H1 (cell line): ENCODE measurements around the gene MROH7. TPM values are rescaled to one million over a fixed set of nuclear protein-coding genes. Genes with fewer than 3 reads are reported as not detected.

Source experiments
- CTCF ChIA-PET: fragments of 300-600 bp; sonication (Branson Sonifier 250); formaldehyde crosslinking; loops from one replicate; lab custom pipeline; 2021; ENCODE audit not compliant: partially characterized antibody; lab: Charles Lee
- POLR2A ChIA-PET: fragments of 300-600 bp; sonication (Branson Sonifier 250); formaldehyde crosslinking; loops from one replicate; lab custom pipeline; 2021; ENCODE audit warnings: inconsistent platforms; ENCODE audit not compliant: partially characterized antibody; lab: Charles Lee
- DNase-seq, 2 experiments: peaks; one replicate each; pipeline versions ENCODE4 v3.0.0 to v3.0.0-alpha.2; 2010 to 2022; ENCODE audit warnings: low spot score in 2 of 2, low read depth in 1 of 2, mixed read lengths in 1 of 2
- FAIRE-seq: peaks from 2 replicates; lab custom pipeline; 2011; peaks lifted over from hg19 to GRCh38; lab: Jason Lieb, UNC
- H2AFZ ChIP-seq: 2 replicates; pipeline ENCODE4 v1.8.1; 2012; ENCODE audit warnings: low read length, inconsistent platforms
- H2AK5ac ChIP-seq: 2 replicates; pipeline ENCODE4 v1.6.1; 2013; ENCODE audit warnings: low read depth, low read length
- H2BK120ac ChIP-seq: replicated peaks from 2 replicates; pipeline ENCODE3; 2013; ENCODE audit warnings: low read depth, low read length, inconsistent platforms
- H2BK12ac ChIP-seq: 2 replicates; pipeline ENCODE4 v1.6.1; 2013; ENCODE audit warnings: low read depth, low read length
- H2BK15ac ChIP-seq: 2 replicates; pipeline ENCODE4 v1.6.1; 2013; ENCODE audit warnings: low read length
- H2BK20ac ChIP-seq: 2 replicates; pipeline ENCODE4 v1.6.1; 2013; ENCODE audit warnings: low read length
- H2BK5ac ChIP-seq: 2 replicates; pipeline ENCODE4 v1.6.1; 2013; ENCODE audit warnings: low read depth, low read length
- H3K14ac ChIP-seq: 2 replicates; pipeline ENCODE4 v1.6.1; 2013; ENCODE audit warnings: inconsistent platforms; ENCODE audit not compliant: insufficient read length
- H3K18ac ChIP-seq: 2 replicates; pipeline ENCODE4 v1.6.1; 2013; ENCODE audit warnings: low read length; ENCODE audit errors: extremely low read depth
- H3K23ac ChIP-seq: 2 replicates; pipeline ENCODE4 v1.6.1; 2013; ENCODE audit warnings: inconsistent platforms; ENCODE audit not compliant: insufficient read length
- H3K23me2 ChIP-seq: 2 replicates; pipeline ENCODE4 v1.6.1; 2013; ENCODE audit warnings: low read depth, low read length
- H3K27ac ChIP-seq: 2 replicates; pipeline ENCODE4 v1.6.1; 2011; ENCODE audit warnings: low read depth, low read length, inconsistent platforms
- H3K27me3 ChIP-seq, 4 experiments: replicated peaks in 1 of 4; 1 replicate in 1 of 4; 2 replicates in 3 of 4; pipeline versions ENCODE4 v1.6.1 to v1.8.1; 2011 to 2013; ENCODE audit warnings: low read length in 3 of 4, mild to moderate bottlenecking in 3 of 4, inconsistent platforms in 2 of 4, mixed read lengths in 2 of 4, moderate library complexity in 1 of 4; ENCODE audit not compliant: control insufficient read depth in 3 of 4, insufficient read depth in 3 of 4; ENCODE audit errors: extremely low read depth in 1 of 4
- H3K36me3 ChIP-seq, 4 experiments: 2 replicates each; pipeline versions ENCODE4 v1.6.1 to v1.8.1; 2011 to 2013; ENCODE audit warnings: mild to moderate bottlenecking in 4 of 4, low read length in 3 of 4, moderate library complexity in 2 of 4, control low read depth in 1 of 4, inconsistent platforms in 1 of 4; ENCODE audit not compliant: insufficient read depth in 4 of 4, control insufficient read depth in 2 of 4
- H3K4ac ChIP-seq: replicated peaks from 2 replicates; pipeline ENCODE3; 2013; ENCODE audit warnings: low read length, low read depth, mixed read lengths, inconsistent platforms; ENCODE audit not compliant: insufficient read length
- H3K4me1 ChIP-seq, 4 experiments: replicated peaks in 1 of 4; 1 replicate in 1 of 4; 2 replicates in 3 of 4; pipeline versions ENCODE4 v1.6.1 to v1.8.1; 2011 to 2013; ENCODE audit warnings: low read length in 3 of 4, inconsistent platforms in 2 of 4, mixed read lengths in 1 of 4; ENCODE audit not compliant: insufficient read depth in 4 of 4, control insufficient read depth in 3 of 4
- H3K4me2 ChIP-seq, 2 experiments: 2 replicates each; pipeline versions ENCODE4 v1.6.1 to v1.8.1; 2011 to 2013; ENCODE audit warnings: low read depth in 2 of 2, low read length in 2 of 2, control low read depth in 1 of 2, inconsistent platforms in 1 of 2, mild to moderate bottlenecking in 1 of 2; ENCODE audit not compliant: insufficient read depth in 1 of 2
- H3K4me3 ChIP-seq, 4 experiments: fragments of 200-600, 300-600 bp in 1 of 4; sonication (generic), shearing (Covaris generic), sonication (Bioruptor Twin) in 1 of 4; 2 replicates each; pipeline versions ENCODE4 v1.5.1 to v1.8.1; 2011 to 2016; ENCODE audit warnings: low read length in 4 of 4, low read depth in 3 of 4, control low read depth in 2 of 4, inconsistent platforms in 2 of 4, mild to moderate bottlenecking in 2 of 4, mixed read lengths in 1 of 4, moderate library complexity in 1 of 4; ENCODE audit not compliant: insufficient read depth in 2 of 4; ENCODE audit errors: extremely low read depth in 1 of 4
- H3K56ac ChIP-seq: replicated peaks from 2 replicates; pipeline ENCODE3; 2013; ENCODE audit warnings: low read depth, mild to moderate bottlenecking, mixed read lengths, low read length, inconsistent platforms; ENCODE audit not compliant: insufficient read length
- H3K79me1 ChIP-seq: 2 replicates; pipeline ENCODE4 v1.6.1; 2013; ENCODE audit warnings: low read depth, low read length, control low read depth
- H3K79me2 ChIP-seq, 2 experiments: 2 replicates each; pipeline versions ENCODE4 v1.6.1 to v1.8.1; 2012 to 2013; ENCODE audit warnings: low read length in 2 of 2, mild to moderate bottlenecking in 2 of 2, inconsistent platforms in 1 of 2; ENCODE audit not compliant: insufficient read depth in 2 of 2, control insufficient read depth in 1 of 2
- H3K9ac ChIP-seq, 4 experiments: replicated peaks in 1 of 4; 1 replicate in 1 of 4; 2 replicates in 3 of 4; pipeline versions ENCODE4 v1.6.1 to v1.8.1; 2011 to 2013; ENCODE audit warnings: low read depth in 3 of 4, low read length in 3 of 4, control low read depth in 2 of 4, mild to moderate bottlenecking in 2 of 4, moderate library complexity in 2 of 4, inconsistent platforms in 1 of 4; ENCODE audit errors: extremely low read depth in 1 of 4
- H3K9me3 ChIP-seq, 2 experiments: 2 replicates each; pipeline versions ENCODE4 v1.6.1 to v1.8.1; 2012 to 2013; ENCODE audit warnings: mild to moderate bottlenecking in 2 of 2, moderate library complexity in 2 of 2, control low read depth in 1 of 2, inconsistent platforms in 1 of 2, low read depth in 1 of 2, low read length in 1 of 2, mixed read lengths in 1 of 2; ENCODE audit not compliant: insufficient read depth in 2 of 2
- H4K20me1 ChIP-seq, 2 experiments: replicated peaks in 1 of 2; 2 replicates each; pipeline versions ENCODE3 to v1.8.1; 2011 to 2013; ENCODE audit warnings: inconsistent platforms in 2 of 2, low read length in 2 of 2, mild to moderate bottlenecking in 1 of 2; ENCODE audit not compliant: insufficient read depth in 2 of 2, control insufficient read depth in 1 of 2
- H4K5ac ChIP-seq: 2 replicates; pipeline ENCODE4 v1.6.1; 2013; ENCODE audit warnings: low read length, low read depth, mixed read lengths, inconsistent platforms; ENCODE audit not compliant: insufficient read length
- H4K8ac ChIP-seq: 2 replicates; pipeline ENCODE4 v1.8.0; 2013; ENCODE audit warnings: mild to moderate bottlenecking, moderate library complexity, low read length, inconsistent platforms; ENCODE audit not compliant: insufficient read depth; ENCODE audit errors: extremely low read depth
- H4K91ac ChIP-seq: replicated peaks from 2 replicates; pipeline ENCODE3; 2013; ENCODE audit warnings: low read length, mixed read lengths, inconsistent platforms; ENCODE audit not compliant: insufficient read length
- ASH2L ChIP-seq: fragments of 200-600, 300-600 bp; sonication (generic); IDR thresholded peaks from one replicate; pipeline ENCODE4 v1.7.1; 2017; ENCODE audit warnings: low read length
- CEBPB ChIP-seq: IDR thresholded peaks from 2 replicates; pipeline ENCODE4 v1.6.1; 2012; ENCODE audit warnings: low read depth, low read length
- CHD2 ChIP-seq: IDR thresholded peaks from 2 replicates; pipeline ENCODE4 v1.6.1; 2012; ENCODE audit warnings: low read length, improper control_type of control experiment
- EP300 ChIP-seq, 2 experiments: IDR thresholded peaks; 1 replicate in 1 of 2; 2 replicates in 1 of 2; pipeline ENCODE4 v1.6.1; 2011 to 2012; ENCODE audit warnings: low read depth in 2 of 2, low read length in 2 of 2, mild to moderate bottlenecking in 2 of 2, borderline replicate concordance in 1 of 2, inconsistent platforms in 1 of 2, moderate library complexity in 1 of 2
- NANOG ChIP-seq: IDR thresholded peaks from 2 replicates; pipeline ENCODE4 v1.6.1; 2011; ENCODE audit warnings: low read length, low read depth, mild to moderate bottlenecking, inconsistent platforms; ENCODE audit not compliant: insufficient read depth, poor library complexity, severe bottlenecking
- PHF8 ChIP-seq: fragments of 200-600 bp; sonication (generic); conservative IDR thresholded peaks from 2 replicates; pipeline ENCODE4 v1.7.1; 2012; ENCODE audit warnings: low read depth, mild to moderate bottlenecking, inconsistent platforms, low read length, moderate library complexity
- POLR2A ChIP-seq, 2 experiments: IDR thresholded peaks; 1 replicate in 1 of 2; 2 replicates in 1 of 2; pipeline ENCODE4 v1.6.1; 2011; ENCODE audit warnings: low read depth in 2 of 2, low read length in 2 of 2, mild to moderate bottlenecking in 2 of 2; ENCODE audit errors: control extremely low read depth in 1 of 2
- POU5F1 ChIP-seq: IDR thresholded peaks from 2 replicates; pipeline ENCODE4 v1.6.1; 2011; ENCODE audit warnings: low read depth, mild to moderate bottlenecking, low read length, moderate library complexity
- RFX5 ChIP-seq: IDR thresholded peaks from 2 replicates; pipeline ENCODE4 v1.6.1; 2011; ENCODE audit warnings: low read depth, low read length, improper control_type of control experiment, borderline replicate concordance
- SIRT6 ChIP-seq: IDR thresholded peaks from one replicate; pipeline ENCODE4 v1.7.1; 2012; ENCODE audit warnings: low read length, inconsistent platforms
- SP1 ChIP-seq: IDR thresholded peaks from 2 replicates; pipeline ENCODE4 v1.6.1; 2011; ENCODE audit warnings: low read depth, low read length
- WGBS, 2 experiments: shearing (Covaris generic) in 1 of 2; methylation state at CpG; one replicate each; pipeline versions ENCODE4 v1.1.6 to v1.1.7; 2013 to 2015; ENCODE audit warnings: low lambda C conversion rate in 2 of 2, mixed read lengths in 2 of 2, inconsistent platforms in 1 of 2, low coverage in 1 of 2, missing lambda C conversion rate in 1 of 2; ENCODE audit not compliant: insufficient replicate concordance in 2 of 2, insufficient coverage in 1 of 2, insufficient read length in 1 of 2; ENCODE audit errors: extremely low coverage in 1 of 2, missing lambda C conversion rate in 1 of 2; 5-methylcytosine and 5-hydroxymethylcytosine counted together
- polyA plus RNA-seq, 7 experiments: library from polyadenylated mRNA; depleted of rRNA in 3 of 7; stranded (reverse) in 5 of 7; unstranded in 2 of 7; fragments of >200 nt in 5 of 7; fragments of 200-250 nt in 2 of 7; gene quantifications; 1 replicate in 5 of 7; 2 replicates in 1 of 7; 4 replicates in 1 of 7; pipeline versions ENCODE4 v1.2.1 to v1.2.3, GENCODE V29; 2011 to 2013; ENCODE audit warnings: missing spikeins in 2 of 7, mixed read lengths in 2 of 7
- total RNA-seq: library from RNA; stranded (reverse); fragmentation: NEBNext Ultra II Directional; extraction: Animal tissue kit (Norgen Biotek cat#: 25700); gene quantifications from 2 replicates; pipeline ENCODE4 v1.2.1, GENCODE V29; 2021
- TF ChIP-seq, protein P1 (sequence below): IDR thresholded peaks from 2 replicates; pipeline ENCODE4 v1.6.1; 2012; ENCODE audit warnings: inconsistent platforms
- TF ChIP-seq, protein P2 (sequence below): IDR thresholded peaks from 2 replicates; pipeline ENCODE4 v1.6.1; 2011; ENCODE audit warnings: low read depth, mild to moderate bottlenecking, low read length; ENCODE audit not compliant: insufficient read depth

Gene MROH7
- total and polyA plus RNA-seq, 2 of the 8 experiments (the other 6 are each of a cell fraction or from before 2014, with no cell fraction given): 0.07 to 0.20 TPM

DNA sequence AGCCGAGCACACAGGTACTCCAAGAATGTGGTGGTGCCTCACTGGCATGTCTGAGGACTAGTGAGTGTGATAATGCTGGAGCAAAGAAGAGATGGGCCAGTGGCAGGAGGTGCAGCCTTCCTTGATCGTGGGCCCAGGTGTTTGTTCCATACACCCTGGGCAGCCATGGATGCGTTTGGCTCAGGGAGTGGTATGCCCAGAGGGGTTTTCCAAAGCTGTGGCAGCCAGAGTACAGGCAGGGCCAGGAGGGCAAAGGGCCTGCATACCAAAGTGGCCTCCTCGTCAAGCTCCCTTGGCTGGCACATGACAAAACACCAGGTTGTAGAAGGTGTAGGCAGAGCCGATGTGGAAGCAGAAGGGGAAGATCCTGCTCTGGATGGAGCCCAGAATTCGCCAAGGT is 103.7 kb downstream of the MROH7 start:
- no peak overlapping the region for H3K56ac ChIP-seq
- no peak overlapping the region for H3K18ac ChIP-seq
- H3K14ac ChIP-seq: no peak overlapping the region
- H2BK20ac ChIP-seq: no peak overlapping the region
- no peak overlapping the region for H2AK5ac ChIP-seq
- no peak for DNase-seq
- TF ChIP-seq EP300 (IDR thresholded peaks at IDR 0.05; ENCODE audit: borderline replicate concordance in 1 of 2, low read depth in 2 of 2, low read length in 2 of 2) (no peak), POLR2A (IDR thresholded peaks at IDR 0.05; ENCODE audit: control extremely low read depth in 1 of 2, low read depth in 2 of 2, low read length in 2 of 2) (no peak), PHF8 (no peak), POU5F1 (no peak), RFX5 (no peak), CEBPB (no peak), SP1 (no peak), ASH2L (no peak), NANOG (no peak), CHD2 (no peak), SIRT6 (no peak)
- TF ChIP-seq, protein P1, sequence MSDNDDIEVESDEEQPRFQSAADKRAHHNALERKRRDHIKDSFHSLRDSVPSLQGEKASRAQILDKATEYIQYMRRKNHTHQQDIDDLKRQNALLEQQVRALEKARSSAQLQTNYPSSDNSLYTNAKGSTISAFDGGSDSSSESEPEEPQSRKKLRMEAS: no peak
- TF ChIP-seq, protein P2, sequence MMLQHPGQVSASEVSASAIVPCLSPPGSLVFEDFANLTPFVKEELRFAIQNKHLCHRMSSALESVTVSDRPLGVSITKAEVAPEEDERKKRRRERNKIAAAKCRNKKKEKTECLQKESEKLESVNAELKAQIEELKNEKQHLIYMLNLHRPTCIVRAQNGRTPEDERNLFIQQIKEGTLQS: no peak
- H4K8ac ChIP-seq: no peak overlapping the region; the same call in 1 of the 2 replicates
- H3K4ac ChIP-seq: no peak overlapping the region
- no peaks in the 10 kb centered on the region for H3K79me2 ChIP-seq
- H4K91ac ChIP-seq: no peak overlapping the region
- H3K4me2 ChIP-seq: no peak overlapping the region
- no peaks in the 10 kb centered on the region for H3K79me1 ChIP-seq
- no peak overlapping the region for H2BK15ac ChIP-seq
- no peak overlapping the region for H3K27ac ChIP-seq
- CTCF ChIA-PET: interaction anchor here (1.0 to 2.3 kb wide), 8 partner anchors 11 to 74 kb away, joined by 3 to 19 read pairs (median 4); partner anchors contain the start of gene TTC4
- H2AFZ ChIP-seq: no peak overlapping the region
- H4K5ac ChIP-seq: no peak overlapping the region
- H4K20me1 ChIP-seq: peaks cover 0 to 9% of the 10 kb centered on the region in 2 experiments
- H3K4me3 ChIP-seq: no peak overlapping the region
- H2BK5ac ChIP-seq: no peak overlapping the region
- H2BK12ac ChIP-seq: no peak overlapping the region
- H3K23ac ChIP-seq: no peak overlapping the region
- peaks cover 6 to 15% (median 11%) of the 10 kb centered on the region in 4 experiments; a peak in 7 of 8 replicates for H3K36me3 ChIP-seq
- no peaks in the 10 kb centered on the region for H3K4me1 ChIP-seq
- POLR2A ChIA-PET: interaction anchor here (1.5 kb wide), 1 partner anchor 10 kb away, joined by 7 read pairs; no protein-coding TSS in a partner anchor
- no peaks in the 10 kb centered on the region for H3K27me3 ChIP-seq
- no peak overlapping the region for H2BK120ac ChIP-seq
- FAIRE-seq: no peak
- no peaks in the 10 kb centered on the region for H3K23me2 ChIP-seq
- 91% methylated on average over 6 of the region's 6 CpGs; no CpG with 5 or more reads in 1 of the 2 experiments for WGBS, 2 experiments
- no peaks in the 10 kb centered on the region for H3K9me3 ChIP-seq
- no peak overlapping the region for H3K9ac ChIP-seq
